ENCODE data around the gene MCRS1.

The MCRS1 gene

GRCh38 chr12:49554266-49554665, 13.7 kb downstream of the MCRS1 start:
- no peak for DNase-seq

GRCh38 chr12:49553512-49554088, 14.3 kb downstream of the MCRS1 start:
- DNase-seq, result peak; percentile 77

GRCh38 chr12:49552899-49553298, 15.0 kb downstream of the MCRS1 start:
- no peak for DNase-seq

- no peak for DNase-seq
Measured at GRCh38 chr12:49552425-49552824, 15.5 kb downstream of the MCRS1 start.

GRCh38 chr12:49552014-49552413, 15.9 kb downstream of the MCRS1 start:
- no peak for DNase-seq

- no peak for DNase-seq
Measured at GRCh38 chr12:49550693-49551252, 17.2 kb downstream of the MCRS1 start.

GRCh38 chr12:49549735-49550692, 17.9 kb downstream of the MCRS1 start:
- peak; percentile 91 for DNase-seq

GRCh38 chr12:49548822-49549648, 18.9 kb downstream of the MCRS1 start:
- peak; percentile 53 for DNase-seq

GRCh38 chr12:49548481-49548821, 19.5 kb downstream of the MCRS1 start:
- DNase-seq, result no peak

GRCh38 chr12:49547090-49547690, 20.8 kb downstream of the MCRS1 start:
- no peak for DNase-seq

- DNase-seq, result no peak
Measured at GRCh38 chr12:49546481-49546880, 21.5 kb downstream of the MCRS1 start.

GRCh38 chr12:49545815-49546214, 22.1 kb downstream of the MCRS1 start:
- no peak for DNase-seq

- no peak for DNase-seq
Measured at GRCh38 chr12:49543914-49544815, 23.8 kb downstream of the MCRS1 start.

GRCh38 chr12:49543221-49543913, 24.6 kb downstream of the MCRS1 start:
- no peak for DNase-seq

GRCh38 chr12:49542592-49543160, 25.3 kb downstream of the MCRS1 start:
- no peak for DNase-seq

GRCh38 chr12:49541911-49542505, 25.9 kb downstream of the MCRS1 start:
- DNase-seq, result peak; percentile 53

- no peak for DNase-seq
Measured at GRCh38 chr12:49541140-49541861, 26.6 kb downstream of the MCRS1 start.

GRCh38 chr12:49540229-49541139, 27.5 kb downstream of the MCRS1 start:
- no peak for DNase-seq
